PC-3 (cell line): ENCODE measurements around the gene DUSP8. TPM values are rescaled to one million over a fixed set of nuclear protein-coding genes. Genes with fewer than 3 reads are reported as not detected.

Experiments
- ATAC-seq: fragments of 200-7000 bp; cut with Tn5 transposase; 2 replicates; pipeline ENCODE4 v1.9.1; 2020; ENCODE audit warnings: mild to moderate bottlenecking, moderate library complexity
- BruUV-seq: library from RNA; stranded (reverse); fragments of 400-500 nt; replicated peaks from 2 replicates; lab custom pipeline; 2021; lab: Mats Ljungman, UMichigan
- CTCF ChIA-PET: fragments of 300-600 bp; sonication (Branson Sonifier 250); formaldehyde crosslinking; loops from one replicate; lab custom pipeline; 2022; ENCODE audit warnings: antibody characterized with exemption; lab: Charles Lee
- POLR2A ChIA-PET: fragments of 300-600 bp; sonication (Branson Sonifier 250); formaldehyde crosslinking; loops from one replicate; lab custom pipeline; 2022; ENCODE audit warnings: antibody characterized with exemption; ENCODE audit not compliant: unreplicated experiment; lab: Charles Lee
- DNase-seq: peaks from one replicate; pipeline ENCODE4 v3.0.0-alpha.2; 2015
- H2AFZ ChIP-seq: fragments of 300-600 bp; sonication (generic); 2 replicates; pipeline ENCODE4 v1.6.0; 2016; ENCODE audit warnings: antibody characterized with exemption, low read length
- H3F3A ChIP-seq: fragments of 300-600 bp; sonication (generic); one replicate; pipeline ENCODE4 v1.6.0; 2017; ENCODE audit warnings: antibody characterized with exemption, low read length, control low read depth, mild to moderate bottlenecking; ENCODE audit not compliant: unreplicated experiment
- H3K27ac ChIP-seq: fragments of 300-600 bp; sonication (generic); 2 replicates; pipeline ENCODE4 v1.5.1; 2016; ENCODE audit warnings: mild to moderate bottlenecking, low read length
- H3K27me3 ChIP-seq: fragments of 300-600 bp; sonication (generic); 2 replicates; pipeline ENCODE4 v1.6.1; 2016; ENCODE audit warnings: low read length, mixed read lengths
- H3K36me3 ChIP-seq: fragments of 300-600 bp; sonication (generic); 2 replicates; pipeline ENCODE4 v1.6.1; 2016; ENCODE audit warnings: low read depth, mixed run types, low read length, mixed read lengths
- H3K4me1 ChIP-seq: fragments of 300-600 bp; sonication (generic); 2 replicates; pipeline ENCODE4 v1.5.1; 2016; ENCODE audit warnings: low read length; ENCODE audit not compliant: insufficient read depth
- H3K4me2 ChIP-seq: fragments of 300-600 bp; sonication (generic); 2 replicates; pipeline ENCODE4 v1.6.0; 2016; ENCODE audit warnings: low read length
- H3K4me3 ChIP-seq: fragments of 300-600 bp; sonication (generic); 2 replicates; pipeline ENCODE4 v1.5.1; 2016; ENCODE audit warnings: mild to moderate bottlenecking, low read length, mixed read lengths
- H3K79me2 ChIP-seq: fragments of 300-600 bp; sonication (generic); 2 replicates; pipeline ENCODE4 v1.6.1; 2017; ENCODE audit warnings: low read length, mixed read lengths
- H3K9ac ChIP-seq: fragments of 300-600 bp; sonication (generic); 2 replicates; pipeline ENCODE4 v1.6.0; 2016; ENCODE audit warnings: mild to moderate bottlenecking, low read length
- H3K9me2 ChIP-seq: fragments of 300-600 bp; sonication (generic); replicated peaks from 2 replicates; pipeline ENCODE4 v1.6.1; 2016; ENCODE audit warnings: mixed run types, low read length, mixed read lengths
- H3K9me3 ChIP-seq: fragments of 300-600 bp; sonication (generic); 2 replicates; pipeline ENCODE4 v1.6.1; 2016; ENCODE audit warnings: low read length, mixed read lengths
- H4K20me1 ChIP-seq: fragments of 300-600 bp; sonication (generic); 2 replicates; pipeline ENCODE4 v1.6.1; 2016; ENCODE audit warnings: low read length, mixed read lengths
- CTCF ChIP-seq: fragments of 300-600 bp; sonication (generic); conservative IDR thresholded peaks from 2 replicates; pipeline ENCODE4 v1.5.1; 2017; ENCODE audit warnings: antibody characterized with exemption, low read depth, mild to moderate bottlenecking, low read length
- EZH2 ChIP-seq: fragments of 300-600 bp; sonication (generic); IDR thresholded peaks from one replicate; pipeline ENCODE4 v1.6.1; 2017; ENCODE audit warnings: antibody characterized with exemption, mild to moderate bottlenecking, low read length; ENCODE audit not compliant: unreplicated experiment
- EZH2phosphoT487 ChIP-seq: fragments of 300-600 bp; sonication (generic); IDR thresholded peaks from 2 replicates; pipeline ENCODE4 v1.6.1; 2018; ENCODE audit warnings: mild to moderate bottlenecking, antibody characterized with exemption, low read length, borderline replicate concordance
- intact Hi-C: fragments of 100-400 bp; cut with micrococcal nuclease; formaldehyde crosslinking; loops from 2 replicates; pipeline ENCODE4 v1.9.0; 2023
- total RNA-seq: library from RNA; depleted of rRNA; stranded (reverse); fragments of >200 nt; gene quantifications from 2 replicates; pipeline ENCODE4 v1.2.3, GENCODE V29; 2014

The DUSP8 gene
- total RNA-seq, 1 experiment from 2014 or later = 2.6 TPM

DNA sequence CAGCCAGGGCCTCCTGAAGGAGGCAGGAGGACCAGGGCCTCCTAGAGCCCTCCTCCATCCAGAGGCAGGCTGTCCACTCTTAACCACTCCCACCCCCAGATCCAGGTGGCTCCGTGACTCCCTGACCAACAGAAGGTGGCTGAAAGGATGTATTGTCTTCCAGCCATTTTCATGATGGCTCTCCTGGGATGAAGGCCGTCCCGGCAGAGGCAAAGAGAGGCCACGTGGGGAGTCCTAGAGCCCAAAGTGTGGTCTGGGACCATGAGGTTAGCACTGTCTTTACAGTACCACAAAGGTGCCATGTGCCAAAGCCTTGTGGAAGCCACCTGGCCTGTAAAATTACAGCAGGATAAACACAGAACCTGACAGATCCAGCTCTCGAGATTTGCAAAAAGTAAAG lies 42.3 kb downstream of the DUSP8 start:
- no TSS peak for BruUV-seq
- Histone ChIP-seq H3K79me2 (peaks cover 79% of the 10 kb centered on the region), H3K9ac (no peak overlapping the region), H3K9me2 (no peaks in the 10 kb centered on the region), H3K36me3 (no peaks in the 10 kb centered on the region), H2AFZ (no peak overlapping the region), H3K4me1 (no peaks in the 10 kb centered on the region), H3K4me3 (no peak overlapping the region), H3K4me2 (no peak overlapping the region), H3K27ac (no peak overlapping the region), H3F3A (no peaks in the 10 kb centered on the region), H4K20me1 (no peaks in the 10 kb centered on the region), H3K27me3 (no peaks in the 10 kb centered on the region), H3K9me3 (no peaks in the 10 kb centered on the region)
- intact Hi-C loops = no loop called here
- DNase-seq (no peak), ATAC-seq (no peak)
- no peak for TF ChIP-seq CTCF
- no peak for TF ChIP-seq EZH2phosphoT487
- ChIA-PET CTCF (no interaction called here), POLR2A (no interaction called here)

GRCh38 chr11:1529286-1529685 lies 42.8 kb downstream of the DUSP8 start:
- TF ChIP-seq EZH2phosphoT487 (no peak), CTCF (no peak), EZH2 (no peak)
- no peaks in the 10 kb centered on the region for H4K20me1 ChIP-seq
- H3K9me2 ChIP-seq = no peaks in the 10 kb centered on the region
- no peak overlapping the region for H3K27ac ChIP-seq
- no peak overlapping the region for H3K4me2 ChIP-seq
- ChIA-PET POLR2A (no interaction called here), CTCF (no interaction called here)
- no peaks in the 10 kb centered on the region for H3K9me3 ChIP-seq
- no peaks in the 10 kb centered on the region for H3K4me1 ChIP-seq
- H3K79me2 ChIP-seq = peaks cover 74% of the 10 kb centered on the region
- no peaks in the 10 kb centered on the region for H3K27me3 ChIP-seq
- H3K4me3 ChIP-seq = no peak overlapping the region
- H3K36me3 ChIP-seq = no peaks in the 10 kb centered on the region
- no peak overlapping the region for H3K9ac ChIP-seq
- DNase-seq (no peak), ATAC-seq (no peak)
- BruUV-seq = no TSS peak
- no peak overlapping the region for H2AFZ ChIP-seq
- intact Hi-C loops = no loop called here
- H3F3A ChIP-seq = no peaks in the 10 kb centered on the region

- Histone ChIP-seq H3K9me3 (no peaks in the 10 kb centered on the region), H2AFZ (no peak overlapping the region), H3K4me2 (no peak overlapping the region), H3K4me1 (no peaks in the 10 kb centered on the region), H3K27ac (no peak overlapping the region), H3K9me2 (no peaks in the 10 kb centered on the region), H3K79me2 (peaks cover 72% of the 10 kb centered on the region), H3K27me3 (no peaks in the 10 kb centered on the region), H3F3A (no peaks in the 10 kb centered on the region), H3K9ac (no peak overlapping the region), H3K36me3 (no peaks in the 10 kb centered on the region), H3K4me3 (no peak overlapping the region), H4K20me1 (no peaks in the 10 kb centered on the region)
- intact Hi-C loops = no loop called here
- POLR2A ChIA-PET = no interaction called here
- ATAC-seq = no peak
- CTCF ChIA-PET = no interaction called here
- BruUV-seq = no TSS peak
- no peak for DNase-seq
- no peak for TF ChIP-seq EZH2
- TF ChIP-seq EZH2phosphoT487 = no peak
- TF ChIP-seq CTCF = no peak
Measured at GRCh38 chr11:1528710-1529109, 43.4 kb downstream of the DUSP8 start.
